B cell (primary cell): ENCODE data around the gene ATP8A1. TPM values are rescaled to one million over a fixed set of nuclear protein-coding genes. Genes with fewer than 3 reads are reported as not detected.

Experiments used
- ATAC-seq: fragments of 200-7000 bp; cut with Tn5 transposase; one replicate; pipeline ENCODE4 v1.10.0; 2021; ENCODE audit warnings: low read depth, mild to moderate bottlenecking, moderate number of reproducible peaks, moderate library complexity
- CTCF ChIA-PET: fragments of 350-600 bp; sonication (Branson Sonifier 250); formaldehyde crosslinking; loops from one replicate; lab custom pipeline; 2021; ENCODE audit warnings: antibody characterized with exemption, inconsistent platforms; lab: Charles Lee
- POLR2A ChIA-PET: fragments of 350-600 bp; sonication (Branson Sonifier 250); formaldehyde crosslinking; loops from one replicate; lab custom pipeline; 2021; ENCODE audit warnings: antibody characterized with exemption; lab: Charles Lee
- DNase-seq: peaks from one replicate; pipeline ENCODE4 v3.0.0; 2013
- H2AFZ ChIP-seq: 2 replicates; pipeline ENCODE4 v1.6.1; 2012; ENCODE audit warnings: mild to moderate bottlenecking, low read depth, low read length; ENCODE audit not compliant: insufficient read depth, poor library complexity, severe bottlenecking
- H3K27ac ChIP-seq, 2 donors: 1 replicate in 1 of 2; 2 replicates in 1 of 2; pipeline ENCODE4 v1.5.1; 2012 to 2013; ENCODE audit warnings: low read length in 2 of 2, mild to moderate bottlenecking in 2 of 2, moderate library complexity in 1 of 2
- H3K27me3 ChIP-seq, 4 experiments: fragments of 200-600 bp in 1 of 4; sonication (generic) in 1 of 4; replicated peaks in 1 of 4; 1 replicate in 2 of 4; 2 replicates in 2 of 4; pipeline versions ENCODE4 v1.6.1 to v1.7.0; 2013 to 2016; ENCODE audit warnings: low read length in 3 of 4, mild to moderate bottlenecking in 2 of 4, mixed read lengths in 1 of 4, moderate library complexity in 1 of 4; ENCODE audit not compliant: insufficient read depth in 4 of 4, control insufficient read depth in 3 of 4; ENCODE audit errors: control extremely low read depth in 1 of 4
- H3K36me3 ChIP-seq, 2 experiments: replicated peaks in 1 of 2; 1 replicate in 1 of 2; 2 replicates in 1 of 2; pipeline versions ENCODE4 v1.6.1 to v1.7.1; 2013; ENCODE audit warnings: low read length in 1 of 2; ENCODE audit not compliant: insufficient read depth in 2 of 2, control insufficient read depth in 1 of 2; ENCODE audit errors: control extremely low read depth in 1 of 2, extremely low read depth in 1 of 2
- H3K4me1 ChIP-seq, 2 donors: fragments of 200-600 bp in 1 of 2; sonication (generic) in 1 of 2; 1 replicate in 1 of 2; 2 replicates in 1 of 2; pipeline versions ENCODE4 v1.5.1 to v1.6.1; 2013 to 2017; ENCODE audit warnings: low read length in 2 of 2; ENCODE audit not compliant: control insufficient read depth in 2 of 2, insufficient read depth in 2 of 2
- H3K4me2 ChIP-seq: replicated peaks from 2 replicates; pipeline ENCODE3; 2012; ENCODE audit warnings: mild to moderate bottlenecking, low read depth, low read length; ENCODE audit not compliant: poor library complexity, severe bottlenecking
- H3K4me3 ChIP-seq, 5 experiments: fragments of 200-600 bp in 1 of 5; sonication (generic) in 1 of 5; 1 replicate in 3 of 5; 2 replicates in 2 of 5; pipeline versions ENCODE4 v1.5.1 to v1.7.0; 2011 to 2016; ENCODE audit warnings: low read length in 4 of 5, mild to moderate bottlenecking in 4 of 5, low read depth in 2 of 5, control low read depth in 1 of 5, moderate library complexity in 1 of 5; ENCODE audit not compliant: insufficient read depth in 1 of 5; ENCODE audit errors: control extremely low read depth in 1 of 5, extremely low read depth in 1 of 5
- H3K79me2 ChIP-seq: fragments of 200-600 bp; sonication (generic); one replicate; pipeline ENCODE4 v1.6.0; 2016; ENCODE audit warnings: low read length; ENCODE audit not compliant: control insufficient read depth, insufficient read depth
- H3K9ac ChIP-seq: fragments of 200-600 bp; sonication (generic); 2 replicates; pipeline ENCODE4 v1.6.1; 2017; ENCODE audit warnings: mild to moderate bottlenecking, low read length, moderate library complexity
- H3K9me3 ChIP-seq, 3 donors: one replicate each; pipeline versions ENCODE4 v1.6.1 to v1.7.1; 2013; ENCODE audit warnings: low read length in 2 of 3; ENCODE audit not compliant: control insufficient read depth in 2 of 3, insufficient read depth in 1 of 3; ENCODE audit errors: control extremely low read depth in 1 of 3
- H4K20me1 ChIP-seq: 2 replicates; pipeline ENCODE4 v1.6.0; 2012; ENCODE audit warnings: mild to moderate bottlenecking, low read length; ENCODE audit not compliant: insufficient read depth, control insufficient read depth, poor library complexity, severe bottlenecking
- H3K27ac Mint-ChIP-seq: one replicate; pipeline ENCODE4 v1.8.0; 2021; ENCODE audit warnings: mixed read lengths
- H3K27me3 Mint-ChIP-seq: one replicate; pipeline ENCODE4 v1.8.0; 2021; ENCODE audit warnings: mixed read lengths
- H3K4me1 Mint-ChIP-seq: one replicate; pipeline ENCODE4 v1.8.0; 2021; ENCODE audit warnings: mixed read lengths
- H3K4me3 Mint-ChIP-seq: one replicate; pipeline ENCODE4 v1.8.0; 2021; ENCODE audit warnings: mixed read lengths
- H3K9me3 Mint-ChIP-seq: one replicate; pipeline ENCODE4 v1.8.0; 2022; ENCODE audit warnings: mixed read lengths; ENCODE audit not compliant: insufficient read depth
- CTCF ChIP-seq: fragments of 200-600 bp; IDR thresholded peaks from one replicate; pipeline ENCODE4 v1.8.0; 2022; ENCODE audit warnings: antibody characterized with exemption, mild to moderate bottlenecking
- EZH2 ChIP-seq: IDR thresholded peaks from 2 replicates; pipeline ENCODE4 v1.6.1; 2012; ENCODE audit warnings: borderline replicate concordance, low read depth, mild to moderate bottlenecking, moderate library complexity, low read length; ENCODE audit not compliant: insufficient read depth, poor library complexity, severe bottlenecking
- WGBS: methylation state at CpG from one replicate; pipeline ENCODE4 v1.1.5; 2013; ENCODE audit warnings: missing lambda C conversion rate; ENCODE audit not compliant: insufficient coverage; 5-methylcytosine and 5-hydroxymethylcytosine counted together
- intact Hi-C: fragments of 100-400 bp; cut with micrococcal nuclease; formaldehyde crosslinking; loops from one replicate; pipeline ENCODE4 v1.10.0; 2022
- polyA plus RNA-seq: library from polyadenylated mRNA; depleted of rRNA; stranded (reverse); fragments of >200 nt; gene quantifications from 2 replicates; pipeline ENCODE4 v1.2.3, GENCODE V29; 2012
- total RNA-seq, 2 donors: library from RNA; stranded (reverse); fragments of 120-200 nt in 1 of 2; gene quantifications; 1 replicate in 1 of 2; 2 replicates in 1 of 2; pipeline versions ENCODE4 v1.2.3 to v1.2.4, GENCODE V29; 2013 to 2022

Gene ATP8A1
- total and polyA plus RNA-seq, 2 donors (not counting 1 experiment from before 2014, with no cell fraction given), result 28.7 to 51.8 TPM

GRCh38 chr4:42562016-42562415 is 94.9 kb downstream of the ATP8A1 start:
- intact Hi-C loops, result no loop called here
- no peak for ATAC-seq
- Histone ChIP-seq H2AFZ (no peak overlapping the region), H3K4me3 (no peak overlapping the region), H3K9me3 (no peaks in the 10 kb centered on the region), H4K20me1 (no peaks in the 10 kb centered on the region), H3K27me3 (no peaks in the 10 kb centered on the region), H3K36me3 (peaks cover 0 to 22% of the 10 kb centered on the region in 2 experiments), H3K4me1 (no peaks in the 10 kb centered on the region), H3K27ac (no peak overlapping the region), H3K9ac (no peak overlapping the region), H3K79me2 (no peaks in the 10 kb centered on the region), H3K4me2 (no peak overlapping the region)
- ChIA-PET POLR2A (no interaction called here), CTCF (interaction anchor here (1.3 kb wide), 1 partner anchor 305 kb away, joined by 3 read pairs; no protein-coding TSS in a partner anchor)
- 98% methylated on average over 5 of the region's 5 CpGs for WGBS
- H3K9me3 Mint-ChIP-seq, result no peaks in the 10 kb centered on the region
- H3K4me3 Mint-ChIP-seq, result no peak overlapping the region
- no peak overlapping the region for H3K27ac Mint-ChIP-seq
- DNase-seq, result no peak
- TF ChIP-seq CTCF, result no peak
- no peaks in the 10 kb centered on the region for H3K4me1 Mint-ChIP-seq
- no peaks in the 10 kb centered on the region for H3K27me3 Mint-ChIP-seq

DNA sequence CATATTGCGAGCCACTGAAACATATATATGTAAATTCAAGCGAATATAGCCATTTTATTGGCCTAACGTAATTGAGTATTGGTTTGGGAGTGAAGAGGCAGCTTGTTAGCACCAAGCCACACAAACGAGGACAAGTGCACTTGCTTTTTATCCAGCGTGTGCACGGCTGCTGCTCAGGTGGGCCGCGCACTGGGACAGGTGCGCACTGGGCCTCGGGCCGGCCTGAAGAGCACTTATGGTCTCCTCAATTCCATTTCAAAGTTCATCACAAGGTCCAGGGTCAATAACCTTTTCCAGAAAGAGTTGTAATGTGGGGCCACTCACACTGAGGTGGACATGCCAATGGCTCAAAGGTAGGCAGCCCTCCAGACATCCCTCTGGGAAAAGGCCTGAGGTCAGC is 95.9 kb downstream of the ATP8A1 start:
- no peaks in the 10 kb centered on the region for H3K27me3 ChIP-seq
- no peak overlapping the region for H3K4me3 Mint-ChIP-seq
- no peaks in the 10 kb centered on the region for H3K79me2 ChIP-seq
- no peaks in the 10 kb centered on the region for H3K4me1 Mint-ChIP-seq
- H3K9me3 ChIP-seq, result no peaks in the 10 kb centered on the region
- TF ChIP-seq EZH2 (no peak), CTCF (no peak)
- H4K20me1 ChIP-seq, result no peaks in the 10 kb centered on the region
- CTCF ChIA-PET, result interaction anchor here (1.3 to 2.1 kb wide), 4 partner anchors 8 to 306 kb away, joined by 3 to 6 read pairs (median 4); no protein-coding TSS in a partner anchor
- H3K9me3 Mint-ChIP-seq, result no peaks in the 10 kb centered on the region
- no peak for ATAC-seq
- H3K4me1 ChIP-seq, result no peaks in the 10 kb centered on the region
- POLR2A ChIA-PET, result no interaction called here
- intact Hi-C loops, result no loop called here
- no peaks in the 10 kb centered on the region for H3K27me3 Mint-ChIP-seq
- H3K27ac ChIP-seq, result no peak overlapping the region
- 97% methylated on average over 9 of the region's 11 CpGs for WGBS
- no peak overlapping the region for H3K4me2 ChIP-seq
- H3K27ac Mint-ChIP-seq, result no peak overlapping the region
- no peak overlapping the region for H3K9ac ChIP-seq
- peaks cover under 1 to 22% of the 10 kb centered on the region in 2 experiments for H3K36me3 ChIP-seq
- no peak overlapping the region for H3K4me3 ChIP-seq
- H2AFZ ChIP-seq, result no peak overlapping the region
- DNase-seq, result no peak
